Activated gamma-delta T cell treated with anti-CD3 and anti-CD28 coated beads, Interleukin-2, amount 50 U/mL, for 16 hours (primary cell): Measurements from ENCODE around the gene PLCH2.
"Not testable (repeated sequence)": the region's sequence is repeated elsewhere in the genome, so short reads cannot be mapped to it uniquely, and the experiment has no call there.

ENCODE experiments used
- DNase-seq: peaks from one replicate; pipeline ENCODE4 v3.0.0-alpha.2; 2020; ENCODE audit warnings: low read depth

The PLCH2 gene

DNA sequence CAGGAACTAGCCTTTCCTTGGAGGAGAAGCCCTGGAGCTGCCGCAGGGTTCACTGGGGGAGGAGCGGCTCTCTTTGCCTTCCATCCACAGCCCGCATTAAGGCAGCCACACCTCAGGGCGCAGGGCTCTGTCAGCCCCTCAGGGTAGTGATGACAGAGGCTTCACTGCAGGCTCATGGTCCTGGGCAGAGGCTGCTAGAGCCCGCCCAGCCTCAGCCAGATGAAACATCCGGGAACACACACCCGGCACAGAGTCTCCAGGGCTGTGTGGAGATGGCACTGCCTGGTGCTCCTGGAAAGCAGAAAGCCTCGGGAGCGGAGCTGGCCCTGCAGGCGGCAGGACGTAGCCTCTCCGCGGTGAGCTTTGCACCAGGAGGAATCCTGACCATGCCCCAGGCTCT is 34.3 kb upstream of the PLCH2 start:
- DNase-seq, result no peak

DNA sequence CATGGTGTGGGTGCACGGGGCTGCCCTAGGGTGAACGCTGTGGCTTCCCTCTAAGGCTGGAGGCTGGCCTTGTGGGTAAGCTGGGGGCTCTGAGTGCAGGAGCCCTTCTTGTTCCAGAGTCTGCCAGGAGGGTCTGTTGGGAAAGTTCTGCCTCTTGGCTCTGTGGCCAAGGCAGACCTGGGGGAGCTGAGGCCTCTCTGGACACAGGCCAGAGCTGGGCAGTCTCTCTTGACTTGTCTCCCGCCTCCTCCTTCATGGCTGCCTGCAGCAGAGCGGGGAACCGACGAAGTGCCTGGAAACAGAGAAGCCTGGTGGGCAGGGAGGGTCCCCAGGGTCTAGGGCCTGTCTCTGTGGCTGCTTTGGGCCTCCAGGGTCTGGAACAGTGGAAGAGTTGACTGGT is 33.4 kb upstream of the PLCH2 start:
- DNase-seq, result no peak

DNA sequence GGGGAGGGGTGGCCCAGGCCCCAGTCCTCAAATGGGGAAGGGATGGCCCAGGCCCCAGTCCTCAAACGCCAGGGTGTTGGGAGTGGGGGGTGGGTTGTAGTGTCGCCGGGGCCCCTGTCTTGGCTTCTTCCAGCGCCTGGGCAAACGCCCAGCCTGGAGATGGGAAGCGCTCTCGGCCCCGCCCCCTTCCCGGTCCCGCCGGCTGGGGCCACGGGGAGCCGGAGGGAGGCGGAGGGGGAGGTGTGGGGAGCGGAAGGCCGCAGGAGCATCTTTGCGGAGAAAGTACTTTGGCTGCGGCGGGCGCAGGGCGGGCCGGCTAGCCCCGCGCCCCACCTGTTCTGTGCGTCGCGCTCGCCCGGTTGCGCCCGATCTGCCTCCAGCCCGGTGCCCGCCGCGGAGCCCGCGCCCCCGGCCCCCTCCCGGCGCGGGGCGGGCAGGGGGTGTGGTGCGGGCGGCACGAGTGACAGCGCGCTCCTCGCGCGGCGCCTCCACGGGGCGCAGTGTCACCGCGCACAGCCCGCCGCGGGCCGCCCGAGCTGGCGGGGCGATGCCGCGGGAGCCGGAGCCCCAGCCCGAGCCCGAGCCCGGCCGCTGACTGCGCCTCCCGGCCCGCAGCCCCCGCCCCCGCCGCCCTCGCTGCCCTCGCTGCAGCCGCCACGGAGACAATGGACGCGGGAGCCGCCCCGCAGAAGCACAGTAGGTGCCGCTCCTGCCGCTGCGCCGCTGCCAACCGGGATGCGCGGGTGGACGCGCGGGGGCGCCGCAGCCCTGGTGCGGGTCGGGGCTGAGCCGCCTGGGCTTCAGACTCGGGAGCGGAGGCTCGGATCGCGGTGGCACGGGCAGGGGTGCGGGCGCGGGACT is 32.6 kb upstream of the PLCH2 start:
- no peak for DNase-seq

DNA sequence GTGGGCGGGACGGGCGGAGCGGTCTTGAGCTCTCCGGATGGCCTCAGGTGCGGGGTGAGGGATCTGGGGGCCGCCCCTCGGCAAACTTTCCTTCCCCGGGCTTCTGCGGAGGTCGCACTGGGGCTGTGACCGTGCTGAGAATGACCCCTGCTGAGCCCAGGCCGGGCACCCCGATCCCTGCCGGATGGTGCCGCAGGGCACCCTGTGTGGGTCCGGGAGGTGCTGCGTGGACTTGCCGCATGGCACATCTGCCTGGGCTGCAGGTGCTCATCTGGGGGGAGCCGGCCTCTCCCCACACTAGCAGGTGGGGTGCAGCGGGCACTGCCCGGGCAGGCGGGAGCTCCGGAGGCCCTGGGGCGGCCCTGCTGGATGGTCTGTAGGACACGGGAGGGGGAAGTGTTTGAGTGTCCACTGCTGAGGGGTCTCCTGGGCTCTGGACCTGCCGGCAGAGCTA is 31.9 kb upstream of the PLCH2 start:
- DNase-seq, result no peak

DNA sequence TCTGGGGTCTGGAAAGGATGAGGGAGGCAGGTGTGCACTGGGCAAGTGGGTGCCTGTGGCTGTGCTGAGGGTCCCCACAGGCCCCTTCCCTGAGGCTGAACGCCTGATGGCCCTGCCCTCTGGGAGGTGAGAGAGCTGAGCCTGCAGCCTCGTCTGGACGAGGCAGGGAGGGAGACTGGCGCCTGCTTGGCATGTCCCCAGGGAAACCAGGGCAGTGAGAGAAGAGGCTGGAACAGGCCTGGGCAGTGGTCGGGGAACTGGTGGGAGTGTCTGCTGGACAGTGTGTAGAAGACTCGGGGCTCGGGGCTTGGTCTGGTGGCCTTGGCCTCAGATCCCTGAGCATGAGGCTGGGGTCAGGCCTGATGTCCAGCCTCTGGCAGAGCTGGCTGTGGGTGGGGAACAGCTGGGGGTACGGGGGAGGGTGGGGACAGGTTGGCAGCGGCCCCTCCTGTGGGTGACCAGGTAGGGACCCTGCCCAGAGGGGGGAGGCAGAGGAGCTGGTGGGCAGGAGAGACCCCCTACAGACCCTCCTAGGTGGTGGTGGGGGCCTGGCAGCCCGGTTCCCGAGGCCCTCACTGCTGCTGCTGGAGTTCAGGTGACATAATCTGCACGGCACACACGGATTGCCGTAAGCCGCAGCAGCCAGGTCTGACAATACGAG is 30.8 kb upstream of the PLCH2 start:
- DNase-seq, result no peak

DNA sequence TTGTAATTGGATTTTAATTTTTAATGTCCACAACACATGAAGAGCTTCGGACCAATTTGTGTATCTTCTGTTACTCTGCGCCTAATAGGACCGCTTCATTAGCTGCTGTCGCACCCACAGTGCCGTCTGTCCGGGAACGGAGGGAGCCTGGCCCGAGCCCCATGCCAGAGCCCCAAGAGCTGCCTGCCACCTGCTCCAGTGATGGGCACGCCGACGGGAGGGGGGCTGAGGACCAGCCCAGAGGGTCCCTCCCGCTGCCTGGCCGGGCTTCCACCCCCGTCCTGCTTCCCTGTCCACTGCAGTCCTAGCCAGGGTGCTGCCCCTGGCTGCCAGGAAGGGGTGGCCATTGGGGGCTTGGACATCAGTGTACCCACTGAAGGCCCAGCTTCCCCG is 30.3 kb upstream of the PLCH2 start:
- no peak for DNase-seq

DNA sequence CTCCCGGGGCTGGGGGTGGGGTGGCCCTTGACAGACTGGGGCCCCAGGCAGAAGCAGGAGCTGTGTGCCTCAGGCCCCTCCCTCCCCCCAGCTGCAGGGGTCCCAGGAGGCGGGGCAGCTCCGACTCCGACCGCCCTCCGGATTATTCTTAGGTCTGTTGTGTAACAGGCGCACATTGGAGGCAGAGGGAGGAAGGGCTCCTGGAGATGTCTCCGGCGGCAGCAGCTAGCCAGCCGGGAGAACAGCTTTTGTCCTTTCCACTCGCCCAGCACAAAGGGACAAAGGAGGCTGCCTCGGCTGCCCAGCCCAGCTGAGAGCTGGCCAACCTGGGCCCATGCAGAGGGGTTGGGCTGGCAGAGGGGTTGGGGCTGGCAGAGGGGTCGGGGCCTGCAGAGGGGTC is 29.7 kb upstream of the PLCH2 start:
- no peak for DNase-seq

DNA sequence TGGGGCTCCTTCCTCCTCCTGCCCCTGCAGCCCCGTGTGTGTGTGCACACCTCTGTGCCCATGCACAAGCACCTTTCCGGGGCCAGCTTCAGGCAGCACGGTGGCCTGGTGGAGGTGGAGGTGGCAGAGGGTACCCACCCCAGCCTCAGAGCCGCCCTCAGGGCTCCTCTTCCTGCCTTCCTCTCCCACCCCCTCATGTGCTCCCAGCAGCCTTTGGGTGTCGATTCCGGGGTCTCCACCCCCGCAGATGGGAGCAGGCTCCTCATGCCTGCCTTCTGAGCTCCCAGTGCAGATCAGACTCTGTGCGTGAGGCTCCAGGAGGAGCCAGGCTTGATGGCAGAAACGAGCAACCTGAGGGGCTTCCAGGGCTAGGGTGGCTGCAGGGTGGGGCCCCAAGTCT is 29.2 kb upstream of the PLCH2 start:
- DNase-seq, result no peak

DNA sequence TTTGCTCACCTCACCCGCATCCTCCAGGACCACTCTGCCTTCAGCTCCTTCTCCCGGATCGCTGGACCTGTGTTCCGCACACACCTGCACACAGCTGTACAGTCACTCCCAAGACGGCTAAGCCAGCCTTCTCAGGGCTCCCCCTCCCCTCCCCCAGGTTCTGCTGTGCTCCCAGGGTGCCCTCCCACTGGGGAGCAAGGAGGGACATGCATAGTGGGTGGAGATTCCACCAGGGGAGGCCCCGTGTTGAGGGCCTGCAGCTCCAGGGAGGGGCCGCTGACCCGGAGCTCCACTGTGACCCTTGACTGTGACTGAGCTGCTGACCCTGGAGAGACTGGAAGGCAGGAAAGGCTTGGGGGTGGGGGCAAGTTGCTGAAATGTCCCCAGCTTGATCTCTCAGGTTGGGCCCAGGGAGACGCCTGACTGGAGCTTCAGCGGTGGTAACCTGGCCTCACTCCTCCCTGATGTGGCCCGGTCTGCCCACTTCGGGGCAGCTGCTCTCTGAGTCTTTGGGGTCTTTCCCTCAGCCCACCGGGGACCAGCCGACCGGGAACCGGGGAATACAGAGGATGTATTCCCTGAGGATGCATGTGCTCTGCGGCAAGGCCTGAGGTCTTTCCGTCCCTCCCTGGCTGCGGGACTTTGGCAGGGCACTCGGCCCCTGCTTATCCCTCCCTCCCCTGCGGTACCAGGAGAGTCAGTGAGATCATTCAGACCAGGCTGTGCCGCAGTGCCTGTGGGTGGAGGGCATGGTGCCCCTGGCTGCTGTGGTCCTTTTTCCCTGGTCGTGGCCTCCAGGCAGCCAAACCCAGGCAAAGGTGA is 28.6 kb upstream of the PLCH2 start:
- DNase-seq, result no peak

DNA sequence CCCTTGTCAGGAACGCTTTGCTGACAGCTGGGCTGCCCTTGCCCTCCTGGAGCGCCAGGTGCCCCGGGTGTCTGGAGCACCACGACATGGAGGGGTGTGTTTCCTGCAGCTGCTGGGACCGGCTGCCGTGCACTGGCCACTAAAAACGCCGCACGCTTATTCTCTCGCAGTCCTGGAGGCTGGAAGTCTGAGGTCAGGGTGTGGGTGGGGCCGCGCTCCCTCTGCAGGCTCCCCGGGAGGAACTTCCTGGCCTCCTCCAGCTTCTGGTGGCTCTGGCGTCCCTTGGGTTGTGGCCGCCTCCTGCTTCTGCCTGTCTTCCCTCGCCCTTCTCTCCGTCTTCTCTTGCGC is 28.0 kb upstream of the PLCH2 start:
- no peak for DNase-seq

DNA sequence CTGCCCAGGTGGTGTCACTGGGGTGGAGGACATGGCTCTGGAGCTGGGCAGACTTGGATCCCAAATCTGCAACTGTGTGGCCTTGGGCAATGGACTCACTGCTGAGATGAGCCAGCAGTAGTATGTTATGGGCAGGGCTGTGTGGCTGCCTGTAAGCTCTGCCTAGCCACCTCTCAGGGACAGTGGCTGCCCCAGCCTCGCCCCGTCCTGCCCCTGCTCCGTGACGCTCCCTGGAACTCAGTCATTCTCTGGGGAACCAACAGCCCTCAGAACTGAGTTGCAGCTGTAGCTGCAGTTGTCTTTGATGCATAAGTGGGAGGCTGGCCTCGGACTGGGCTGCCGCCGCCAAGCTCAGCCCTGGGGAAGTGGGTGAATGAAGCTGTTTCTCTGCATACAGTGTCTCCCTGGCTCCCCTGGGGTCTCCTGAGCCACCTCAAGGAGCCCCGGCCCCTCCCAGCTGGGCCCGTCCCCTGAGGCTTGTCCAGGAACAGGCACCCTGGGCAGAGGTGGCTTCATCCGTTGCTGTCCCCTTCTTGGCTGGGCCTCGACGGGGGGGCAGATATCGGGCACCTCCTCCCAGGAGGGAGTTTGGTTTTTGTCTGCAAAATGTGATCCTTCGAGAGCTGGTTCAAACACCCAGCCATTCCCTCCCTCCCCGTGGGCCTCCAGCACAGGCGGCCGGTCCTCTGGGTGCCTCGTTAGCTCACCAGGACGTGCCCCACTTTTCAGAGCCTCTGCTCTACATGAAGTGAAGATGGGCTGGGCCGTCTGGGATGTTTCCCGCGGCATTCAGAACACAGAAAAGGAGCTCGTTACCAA is 26.2 kb upstream of the PLCH2 start:
- no peak for DNase-seq

DNA sequence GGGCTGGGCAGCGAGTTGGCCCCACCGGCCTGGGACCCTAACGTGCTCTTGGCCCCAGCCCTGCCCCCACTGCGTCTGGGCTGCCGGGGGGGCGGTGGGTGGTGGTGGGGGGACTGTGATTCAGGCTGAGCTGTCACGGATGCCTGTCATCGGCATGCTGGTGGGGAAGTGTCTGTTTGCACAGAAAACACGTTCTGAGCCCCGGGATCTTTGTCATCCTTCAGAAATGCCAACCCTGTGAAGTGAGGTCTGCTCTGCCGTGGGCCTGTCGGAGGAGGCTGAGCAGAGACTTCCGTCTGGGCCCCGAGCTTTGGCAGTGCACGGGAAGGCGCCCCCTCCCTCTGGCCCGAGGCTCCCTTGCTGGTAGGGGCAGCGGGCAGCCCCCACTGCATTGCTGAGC is 24.3 kb upstream of the PLCH2 start:
- no peak for DNase-seq

DNA sequence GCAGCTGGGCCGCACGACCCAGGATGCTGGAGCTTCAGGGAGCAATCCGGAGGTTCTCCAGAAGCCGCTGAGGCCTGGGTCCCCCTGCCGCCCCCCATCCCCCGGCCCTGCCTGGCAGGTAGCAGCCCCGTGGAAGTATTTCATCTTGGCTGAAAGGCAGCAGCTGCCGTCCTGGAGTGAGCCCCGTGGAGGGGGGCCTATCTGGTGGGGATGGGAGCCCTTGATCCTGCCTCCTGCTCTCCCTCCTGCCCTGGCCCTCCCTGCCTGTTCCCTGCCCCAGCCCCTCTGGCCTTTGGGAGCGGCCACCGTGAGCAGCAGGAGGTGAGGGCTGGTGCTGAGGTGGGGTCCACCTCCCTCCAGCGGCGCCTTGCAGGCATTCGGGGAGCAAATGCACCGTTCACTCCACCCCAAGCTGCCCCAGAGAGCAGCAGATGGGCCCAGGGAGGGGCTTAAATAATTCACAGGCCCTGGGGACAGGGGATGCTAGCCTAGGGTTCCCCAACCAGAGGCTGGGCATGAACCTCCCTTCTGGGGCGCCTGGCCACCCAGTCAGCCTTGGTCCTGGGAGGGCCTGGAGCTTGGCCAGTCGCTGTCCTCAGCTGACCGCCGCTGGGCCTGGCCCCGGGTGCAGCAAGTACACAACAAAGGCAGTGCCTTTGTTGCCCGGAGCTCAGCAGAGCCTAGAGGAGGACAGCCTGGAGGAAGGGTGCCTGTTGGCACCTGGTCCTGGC is 23.7 kb upstream of the PLCH2 start:
- DNase-seq, result no peak

DNA sequence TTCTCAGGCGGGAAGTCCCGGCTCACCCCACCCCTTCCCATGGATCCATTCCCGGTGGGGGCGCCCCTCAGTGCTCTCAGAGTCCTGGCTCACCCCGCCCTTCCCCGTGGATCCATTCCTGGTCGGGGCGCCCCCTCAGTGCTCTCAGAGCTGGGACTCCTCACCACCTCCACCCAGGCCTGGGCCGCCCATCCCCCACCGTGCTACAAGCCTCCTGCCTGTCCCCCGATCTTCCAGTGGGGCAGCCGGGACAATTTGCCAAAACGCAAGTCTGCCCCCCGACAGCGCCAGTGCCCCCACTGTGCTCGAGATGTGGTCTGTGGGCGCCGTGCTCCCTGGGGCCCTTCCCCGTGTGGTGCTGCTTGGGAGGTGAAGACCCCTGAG is 23.2 kb upstream of the PLCH2 start:
- DNase-seq, result no peak

DNA sequence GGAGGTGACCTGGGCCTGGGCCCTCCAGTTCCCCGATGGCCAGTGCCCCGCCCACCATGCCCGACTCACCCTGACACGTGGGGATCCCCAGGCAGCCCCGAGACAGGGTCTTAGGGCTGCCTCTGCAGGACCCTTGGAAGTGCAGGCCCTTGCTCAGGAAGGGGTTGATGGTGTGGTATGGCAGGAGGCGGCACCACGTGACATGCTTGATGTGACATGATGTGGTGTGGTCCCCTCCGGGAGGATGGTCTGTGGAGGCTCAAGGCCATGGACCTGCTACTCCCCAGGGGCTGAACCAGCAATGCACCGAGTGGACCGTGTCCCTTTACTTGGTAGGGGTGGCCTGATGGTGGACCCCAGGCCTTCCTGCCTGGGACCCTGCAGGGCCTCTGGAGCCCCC is 21.9 kb upstream of the PLCH2 start:
- DNase-seq, result no peak

DNA sequence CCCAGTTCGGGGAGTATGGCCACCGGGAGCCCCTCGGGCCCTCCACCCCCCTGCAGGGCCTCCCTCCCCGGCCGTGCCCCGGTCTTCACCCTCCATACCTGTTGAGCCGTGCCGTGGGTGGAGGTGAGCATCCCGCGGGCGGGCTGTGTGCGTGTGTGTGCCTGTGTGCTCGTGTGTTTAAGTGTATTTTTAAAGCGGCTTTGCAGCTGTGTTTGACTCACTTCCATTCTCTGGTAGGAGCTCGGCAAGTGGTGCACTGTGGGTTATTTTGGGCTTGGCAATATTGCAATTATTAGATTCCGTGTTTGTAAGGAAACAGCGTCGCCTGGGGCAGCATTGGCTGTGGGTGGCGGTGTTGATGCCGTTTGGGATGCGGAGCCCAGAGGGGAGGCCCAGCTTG is 20.3 kb upstream of the PLCH2 start:
- no peak for DNase-seq

DNA sequence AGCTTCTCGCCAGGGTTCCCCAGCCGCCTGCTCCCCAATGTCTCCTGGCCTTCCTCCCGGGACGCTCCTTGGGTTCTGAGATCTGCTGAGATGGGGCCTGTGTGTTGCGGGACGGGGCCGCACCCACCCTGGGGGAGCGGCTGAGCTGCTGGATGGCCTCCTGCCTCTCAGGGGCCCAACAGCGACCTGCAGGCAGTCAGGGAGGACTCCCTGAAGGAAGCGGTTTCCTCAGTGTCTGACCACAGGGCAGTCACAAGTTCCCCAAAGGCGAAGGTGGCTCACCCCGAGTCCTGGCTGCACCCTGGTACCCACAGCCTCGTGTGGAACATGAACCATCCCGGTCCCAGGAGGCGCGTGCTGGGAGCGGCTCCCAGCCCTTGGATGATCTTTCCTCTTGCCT is 18.6 kb upstream of the PLCH2 start:
- no peak for DNase-seq

DNA sequence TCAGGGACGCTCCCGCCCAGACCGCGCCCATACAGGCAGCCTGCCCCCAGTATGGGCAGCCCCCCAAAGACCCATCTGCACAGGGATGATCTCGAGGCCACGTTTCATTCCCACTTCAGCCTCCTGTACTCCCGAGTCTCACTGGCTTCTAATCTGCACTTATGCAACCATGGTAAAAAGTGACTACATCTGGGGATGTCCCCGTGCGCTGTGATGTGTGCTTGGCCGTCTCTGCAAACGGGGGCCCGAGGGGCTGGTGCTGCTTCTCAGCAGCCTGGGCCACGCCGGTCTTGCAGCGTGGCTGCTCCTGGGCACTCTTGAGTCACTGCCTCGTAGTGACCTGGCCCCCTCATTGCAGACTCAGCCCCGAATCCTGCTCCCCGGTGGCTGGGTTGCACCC is 17.4 kb upstream of the PLCH2 start:
- no peak for DNase-seq

DNA sequence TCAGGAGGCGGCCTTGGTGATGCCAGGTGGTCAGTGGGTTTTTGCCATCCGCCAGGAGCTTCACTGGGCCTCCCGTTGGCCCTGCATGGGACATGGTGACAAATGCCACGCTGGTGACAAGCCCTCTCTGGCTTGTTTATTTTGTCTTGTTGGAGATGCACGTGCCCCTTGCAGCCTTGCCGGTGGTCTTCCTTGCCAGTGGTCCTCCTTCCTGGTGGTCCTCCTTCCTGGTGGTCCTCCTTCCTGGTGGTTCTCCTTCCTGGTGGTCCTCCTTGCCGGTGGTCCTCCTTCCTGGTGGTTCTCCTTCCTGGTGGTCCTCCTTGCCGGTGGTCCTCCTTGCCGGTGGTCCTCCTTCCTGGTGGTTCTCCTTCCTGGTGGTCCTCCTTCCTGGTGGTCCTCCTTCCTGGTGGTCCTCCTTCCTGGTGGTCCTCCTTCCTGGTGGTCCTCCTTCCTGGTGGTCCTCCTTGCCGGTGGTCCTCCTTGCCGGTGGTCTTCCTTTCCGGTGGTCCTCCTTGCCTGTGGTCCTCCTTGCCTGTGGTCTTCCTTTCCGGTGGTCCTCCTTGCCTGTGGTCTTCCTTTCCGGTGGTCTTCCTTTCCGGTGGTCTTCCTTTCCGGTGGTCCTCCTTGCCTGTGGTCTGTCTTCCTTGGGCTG is 16.9 kb upstream of the PLCH2 start:
- not testable (repeated sequence) for DNase-seq

DNA sequence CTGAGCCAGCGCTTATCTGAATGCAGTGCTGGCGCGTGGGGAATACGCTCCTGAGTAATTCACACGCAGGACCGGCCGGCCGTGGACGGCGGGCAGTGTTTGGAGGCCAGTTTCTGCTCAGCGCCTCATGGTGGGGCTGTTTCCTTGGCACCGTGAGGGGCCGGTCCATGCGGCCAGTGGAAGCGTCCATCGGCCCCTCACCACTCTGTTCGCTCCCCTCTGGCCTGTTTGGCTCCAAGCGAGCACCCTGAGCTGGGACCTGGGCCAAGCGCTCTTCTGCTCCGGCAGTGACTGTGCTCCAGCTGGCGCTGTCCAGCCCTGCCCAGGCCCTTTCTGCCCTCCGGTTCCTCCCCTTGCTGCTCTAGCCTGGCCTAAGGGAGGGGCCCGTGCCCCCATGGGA is 16.3 kb upstream of the PLCH2 start:
- DNase-seq, result no peak

DNA sequence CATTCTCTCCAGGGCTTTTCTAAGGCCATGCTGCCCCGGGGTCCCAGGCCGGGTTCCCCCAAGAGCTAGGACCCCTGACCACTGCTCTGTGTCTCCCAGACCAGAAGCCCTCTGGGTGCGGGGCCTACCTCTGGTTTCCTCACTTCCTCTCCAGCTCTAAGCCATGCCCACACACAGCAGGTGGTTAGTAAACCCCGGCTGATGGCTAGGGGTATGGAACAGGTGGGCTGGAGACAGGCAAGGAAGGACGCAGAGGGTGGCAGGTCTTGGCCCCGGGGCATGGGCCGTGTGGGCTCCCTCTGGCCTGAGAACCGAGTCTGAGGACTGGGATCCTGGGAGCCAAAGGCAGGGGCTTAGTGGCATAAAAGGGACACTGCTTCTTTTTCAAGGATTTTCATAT is 15.9 kb upstream of the PLCH2 start:
- no peak for DNase-seq
